Neural crest cell (in vitro differentiated cells): ENCODE results near the gene BCL11B. TPM values are rescaled to one million over a fixed set of nuclear protein-coding genes. Genes with fewer than 3 reads are reported as not detected.
A peak's percentile ranks its signal among the peaks of the same experiment; 100 is the strongest.

ENCODE experiments used
- DNase-seq: peaks from one replicate; pipeline ENCODE4 v3.0.0; 2021; ENCODE audit warnings: low read depth, mixed read lengths, low spot score
- H3K27ac Mint-ChIP-seq: one replicate; pipeline ENCODE4 v1.8.0; 2021; ENCODE audit warnings: mild to moderate bottlenecking, mixed read lengths; ENCODE audit not compliant: unreplicated experiment
- H3K27me3 Mint-ChIP-seq: 2 replicates; pipeline ENCODE4 v1.8.0; 2021; ENCODE audit warnings: low read depth, mild to moderate bottlenecking, mixed read lengths
- H3K36me3 Mint-ChIP-seq: 2 replicates; pipeline ENCODE4 v1.8.0; 2021; ENCODE audit warnings: low read depth, mild to moderate bottlenecking, mixed read lengths
- H3K4me1 Mint-ChIP-seq: 2 replicates; pipeline ENCODE4 v1.8.0; 2021; ENCODE audit warnings: mixed read lengths
- H3K4me3 Mint-ChIP-seq: one replicate; pipeline ENCODE4 v1.8.0; 2021; ENCODE audit warnings: mild to moderate bottlenecking, mixed read lengths
- H3K9me3 Mint-ChIP-seq: 2 replicates; pipeline ENCODE4 v1.8.0; 2021; ENCODE audit warnings: mixed read lengths
- total RNA-seq: library from RNA; stranded (reverse); gene quantifications from 2 replicates; pipeline ENCODE4 v1.2.1, GENCODE V29; 2021
- TF ChIP-seq, protein P1 (sequence below): fragments of 200-600 bp; sonication (generic); conservative IDR thresholded peaks from 2 replicates; pipeline ENCODE4 v1.5.0; 2021; ENCODE audit warnings: antibody characterized with exemption, mild to moderate bottlenecking

The BCL11B gene
- total RNA-seq, 1 donor from 2014 or later = 0.28 TPM

DNA sequence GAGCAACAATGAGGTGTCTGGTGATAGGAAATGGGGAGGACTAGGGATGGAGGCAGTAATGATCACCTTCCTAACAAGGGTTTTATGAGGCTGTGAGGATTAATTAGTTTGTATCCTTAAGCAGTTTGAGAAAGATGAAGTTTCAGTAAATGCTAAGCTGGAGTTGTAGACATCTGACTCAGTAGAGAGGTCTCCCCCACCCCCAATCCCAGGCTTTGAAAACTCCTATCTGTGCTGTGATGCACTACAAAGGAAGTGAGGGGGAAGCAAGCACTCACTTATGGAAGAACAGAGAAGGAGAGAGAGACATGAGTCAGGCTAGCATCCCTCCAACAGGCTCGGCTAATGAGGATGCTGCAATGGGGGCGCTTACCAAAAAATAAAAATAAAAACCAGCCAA is 5.5 kb upstream of the BCL11B start:
- Mint-ChIP-seq H3K9me3 (no peaks in the 10 kb centered on the region), H3K27me3 (peaks cover 85% of the 10 kb centered on the region), H3K4me3 (no peak overlapping the region), H3K4me1 (peaks cover 22% of the 10 kb centered on the region), H3K27ac (no peak overlapping the region), H3K36me3 (no peaks in the 10 kb centered on the region)
- DNase-seq = no peak
- TF ChIP-seq, protein P1, sequence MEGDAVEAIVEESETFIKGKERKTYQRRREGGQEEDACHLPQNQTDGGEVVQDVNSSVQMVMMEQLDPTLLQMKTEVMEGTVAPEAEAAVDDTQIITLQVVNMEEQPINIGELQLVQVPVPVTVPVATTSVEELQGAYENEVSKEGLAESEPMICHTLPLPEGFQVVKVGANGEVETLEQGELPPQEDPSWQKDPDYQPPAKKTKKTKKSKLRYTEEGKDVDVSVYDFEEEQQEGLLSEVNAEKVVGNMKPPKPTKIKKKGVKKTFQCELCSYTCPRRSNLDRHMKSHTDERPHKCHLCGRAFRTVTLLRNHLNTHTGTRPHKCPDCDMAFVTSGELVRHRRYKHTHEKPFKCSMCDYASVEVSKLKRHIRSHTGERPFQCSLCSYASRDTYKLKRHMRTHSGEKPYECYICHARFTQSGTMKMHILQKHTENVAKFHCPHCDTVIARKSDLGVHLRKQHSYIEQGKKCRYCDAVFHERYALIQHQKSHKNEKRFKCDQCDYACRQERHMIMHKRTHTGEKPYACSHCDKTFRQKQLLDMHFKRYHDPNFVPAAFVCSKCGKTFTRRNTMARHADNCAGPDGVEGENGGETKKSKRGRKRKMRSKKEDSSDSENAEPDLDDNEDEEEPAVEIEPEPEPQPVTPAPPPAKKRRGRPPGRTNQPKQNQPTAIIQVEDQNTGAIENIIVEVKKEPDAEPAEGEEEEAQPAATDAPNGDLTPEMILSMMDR = no peak

DNA sequence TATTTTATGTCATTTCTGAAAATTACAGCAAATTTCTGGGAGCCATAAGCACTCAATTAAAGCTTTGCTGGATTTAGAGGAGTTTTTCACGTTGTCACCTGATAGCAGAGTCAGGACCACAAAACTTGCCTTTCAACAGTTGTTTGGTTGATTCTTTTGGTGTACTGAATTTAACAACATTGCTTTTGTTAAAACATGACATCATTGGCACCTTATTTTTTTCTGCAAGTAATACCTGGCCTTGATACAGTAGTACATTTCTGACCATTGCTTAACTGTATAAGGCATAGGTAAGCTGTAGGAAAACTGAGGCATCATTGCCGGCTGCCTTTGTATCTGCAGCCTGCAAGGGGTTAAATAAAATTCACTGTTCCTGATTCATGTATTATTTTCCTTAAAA is 4.5 kb upstream of the BCL11B start:
- Mint-ChIP-seq H3K36me3 (no peaks in the 10 kb centered on the region), H3K4me3 (no peak overlapping the region), H3K9me3 (no peaks in the 10 kb centered on the region), H3K27me3 (peaks cover 93% of the 10 kb centered on the region), H3K4me1 (peaks cover 31% of the 10 kb centered on the region), H3K27ac (no peak overlapping the region)
- TF ChIP-seq, protein P1 = no peak
- DNase-seq = no peak

DNA sequence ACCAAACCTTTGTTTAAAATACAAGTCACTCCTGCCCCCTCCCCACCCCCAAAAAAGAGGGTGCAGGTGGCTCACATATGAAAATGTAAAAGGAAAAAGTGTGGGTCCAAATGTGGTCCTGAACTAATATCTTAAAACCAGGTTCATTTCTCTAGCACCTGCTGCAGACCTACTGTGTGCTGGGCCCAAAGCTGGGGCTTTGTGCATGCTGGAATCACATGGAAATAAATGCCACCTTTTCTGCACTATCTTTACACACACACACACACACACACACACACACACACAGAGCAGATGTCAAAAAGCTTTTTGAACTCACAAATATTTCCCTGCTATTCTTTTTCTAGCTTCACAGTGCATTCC is 3.2 kb upstream of the BCL11B start:
- peaks cover 35% of the 10 kb centered on the region for H3K4me1 Mint-ChIP-seq
- H3K9me3 Mint-ChIP-seq = no peaks in the 10 kb centered on the region
- no peak overlapping the region for H3K27ac Mint-ChIP-seq
- H3K27me3 Mint-ChIP-seq = peaks cover 87% of the 10 kb centered on the region
- H3K36me3 Mint-ChIP-seq = no peaks in the 10 kb centered on the region
- H3K4me3 Mint-ChIP-seq = no peak overlapping the region
- DNase-seq = no peak
- TF ChIP-seq, protein P1 = no peak

DNA sequence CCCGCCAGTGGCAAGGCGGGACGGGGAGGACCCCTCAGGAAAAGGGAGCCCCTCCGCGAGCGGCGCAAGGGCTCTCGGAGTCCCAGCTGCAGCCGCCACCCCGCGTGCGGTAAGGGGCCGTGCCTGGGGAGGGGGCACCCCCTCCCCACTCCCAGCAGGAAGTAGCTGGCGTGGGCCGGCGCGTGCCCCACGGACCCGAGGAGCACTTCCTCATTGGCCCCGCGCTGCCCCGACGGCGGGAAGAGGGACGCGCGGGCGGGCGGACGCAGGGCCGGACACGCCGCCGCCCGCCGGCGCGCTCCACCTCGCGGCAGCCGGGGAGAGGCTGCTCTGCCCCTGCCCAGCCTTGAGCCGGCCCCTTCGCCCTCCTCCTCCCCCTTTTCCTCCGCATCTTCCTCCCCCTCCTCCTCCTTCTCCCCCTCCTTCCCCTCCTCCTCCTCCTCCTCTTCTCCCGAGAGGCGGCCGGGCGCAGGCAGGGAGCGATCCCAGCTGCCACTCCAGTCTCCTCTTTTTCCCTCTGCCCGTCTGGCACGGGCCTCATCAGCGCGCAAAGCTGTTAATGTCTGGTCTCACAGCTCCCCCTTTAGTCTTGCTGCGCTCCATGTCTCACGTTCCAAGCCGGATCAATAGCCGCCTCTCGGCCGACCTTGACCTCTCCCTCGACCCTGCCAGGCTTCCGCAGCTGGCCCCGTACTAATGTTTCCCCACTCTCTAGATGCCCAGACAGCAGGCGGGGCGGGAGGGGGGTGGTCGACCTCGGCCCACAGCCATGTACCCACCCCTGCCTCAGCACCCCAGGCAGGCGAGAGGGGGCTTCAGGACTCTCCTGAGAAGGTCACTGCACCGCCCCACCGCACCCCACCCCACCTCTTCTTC is 2.6 kb upstream of the BCL11B start:
- TF ChIP-seq, protein P1 = peak; percentile 64
- Mint-ChIP-seq H3K27me3 (peaks cover 87% of the 10 kb centered on the region), H3K4me3 (peak overlapping the region; percentile 85), H3K36me3 (no peaks in the 10 kb centered on the region), H3K27ac (no peak overlapping the region), H3K9me3 (no peaks in the 10 kb centered on the region), H3K4me1 (peaks cover 39% of the 10 kb centered on the region)
- peak; percentile 80 for DNase-seq

DNA sequence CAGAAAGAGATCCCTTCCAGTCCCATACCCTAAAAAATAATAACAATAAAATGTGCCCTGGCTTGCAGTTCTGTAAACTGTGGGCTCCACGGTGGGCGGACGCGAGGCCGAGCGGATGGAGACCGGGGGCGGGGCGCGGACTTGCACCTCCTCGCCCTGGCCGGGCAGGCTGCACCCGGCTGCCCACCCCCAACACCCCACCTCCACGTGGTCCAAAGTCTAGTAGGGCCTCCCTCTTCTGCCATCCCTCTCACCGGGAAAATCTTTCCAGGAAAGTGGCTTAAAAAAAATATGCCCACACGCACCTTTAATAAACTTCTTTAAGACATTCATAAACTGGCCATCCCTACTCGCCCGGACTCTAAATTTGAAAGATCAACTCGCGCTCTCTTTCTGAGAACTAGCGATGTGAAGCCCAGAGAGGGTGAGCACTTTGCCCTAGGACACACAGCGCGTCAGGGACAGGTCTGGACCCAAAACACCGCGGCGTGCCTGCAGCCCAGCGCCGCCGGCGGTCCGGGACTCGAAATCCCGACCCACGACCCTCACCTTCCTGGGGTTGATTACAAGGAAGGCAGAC is 1.9 kb upstream of the BCL11B start:
- H3K36me3 Mint-ChIP-seq = no peaks in the 10 kb centered on the region
- no peak for DNase-seq
- no peaks in the 10 kb centered on the region for H3K9me3 Mint-ChIP-seq
- peaks cover 88% of the 10 kb centered on the region for H3K27me3 Mint-ChIP-seq
- peak overlapping the region; percentile 63 for H3K4me3 Mint-ChIP-seq
- peaks cover 43% of the 10 kb centered on the region for H3K4me1 Mint-ChIP-seq
- H3K27ac Mint-ChIP-seq = no peak overlapping the region
- TF ChIP-seq, protein P1 = no peak
